Bronchial epithelial cell (primary cell): ENCODE data around the gene LRRC17. TPM values are rescaled to one million over a fixed set of nuclear protein-coding genes. Genes with fewer than 3 reads are reported as not detected.

ENCODE experiments used
- DNase-seq: peaks from one replicate; pipeline ENCODE4 v3.0.0-alpha.2; 2010; ENCODE audit warnings: low read depth
- FAIRE-seq: peaks from 2 replicates; lab custom pipeline; 2011; peaks lifted over from hg19 to GRCh38; lab: Jason Lieb, UNC
- H3K27me3 ChIP-seq: 2 replicates; pipeline ENCODE4 v1.5.1; 2011; ENCODE audit warnings: low read length; ENCODE audit not compliant: control insufficient read depth, insufficient read depth
- H3K36me3 ChIP-seq: 2 replicates; pipeline ENCODE4 v1.5.1; 2011; ENCODE audit warnings: low read length; ENCODE audit not compliant: control insufficient read depth, insufficient read depth
- H3K4me3 ChIP-seq: 2 replicates; pipeline ENCODE4 v1.5.1; 2011; ENCODE audit warnings: mild to moderate bottlenecking, low read depth, low read length, control low read depth
- total RNA-seq: library from RNA; depleted of rRNA; stranded (reverse); fragments of >200 nt; gene quantifications from 2 replicates; pipeline ENCODE4 v1.2.1, GENCODE V29; 2014
- TF ChIP-seq, protein P1 (sequence below): IDR thresholded peaks from 2 replicates; pipeline ENCODE4 v1.5.1; 2011; ENCODE audit warnings: mild to moderate bottlenecking, moderate library complexity, low read length, control low read depth, inconsistent platforms; ENCODE audit not compliant: insufficient read depth, severe bottlenecking

LRRC17 gene
- total RNA-seq, 1 donor from 2014 or later = 0.26 TPM

DNA sequence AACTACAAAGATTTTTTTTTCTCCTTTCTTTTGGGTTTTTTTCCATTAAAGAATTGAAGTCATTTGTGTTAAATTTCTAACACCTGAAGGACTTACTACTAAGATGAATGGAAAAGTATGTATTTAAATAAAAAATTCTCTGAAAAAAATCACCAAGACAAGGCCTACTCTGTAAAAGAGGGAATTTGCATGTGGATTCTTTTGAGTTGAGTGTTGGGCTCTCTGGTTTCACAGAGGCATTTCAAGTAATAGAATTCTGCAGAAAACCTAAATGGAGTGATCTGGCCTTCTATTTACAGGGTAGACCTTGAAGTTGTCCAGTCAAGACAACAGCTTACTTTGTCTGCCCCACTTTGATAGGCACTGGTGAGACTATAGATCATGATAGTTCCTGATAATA is 4.1 kb downstream of the LRRC17 start:
- Histone ChIP-seq H3K36me3 (no peaks in the 10 kb centered on the region), H3K4me3 (no peak overlapping the region), H3K27me3 (no peaks in the 10 kb centered on the region)
- DNase-seq (no peak), FAIRE-seq (no peak)
- TF ChIP-seq, protein P1, sequence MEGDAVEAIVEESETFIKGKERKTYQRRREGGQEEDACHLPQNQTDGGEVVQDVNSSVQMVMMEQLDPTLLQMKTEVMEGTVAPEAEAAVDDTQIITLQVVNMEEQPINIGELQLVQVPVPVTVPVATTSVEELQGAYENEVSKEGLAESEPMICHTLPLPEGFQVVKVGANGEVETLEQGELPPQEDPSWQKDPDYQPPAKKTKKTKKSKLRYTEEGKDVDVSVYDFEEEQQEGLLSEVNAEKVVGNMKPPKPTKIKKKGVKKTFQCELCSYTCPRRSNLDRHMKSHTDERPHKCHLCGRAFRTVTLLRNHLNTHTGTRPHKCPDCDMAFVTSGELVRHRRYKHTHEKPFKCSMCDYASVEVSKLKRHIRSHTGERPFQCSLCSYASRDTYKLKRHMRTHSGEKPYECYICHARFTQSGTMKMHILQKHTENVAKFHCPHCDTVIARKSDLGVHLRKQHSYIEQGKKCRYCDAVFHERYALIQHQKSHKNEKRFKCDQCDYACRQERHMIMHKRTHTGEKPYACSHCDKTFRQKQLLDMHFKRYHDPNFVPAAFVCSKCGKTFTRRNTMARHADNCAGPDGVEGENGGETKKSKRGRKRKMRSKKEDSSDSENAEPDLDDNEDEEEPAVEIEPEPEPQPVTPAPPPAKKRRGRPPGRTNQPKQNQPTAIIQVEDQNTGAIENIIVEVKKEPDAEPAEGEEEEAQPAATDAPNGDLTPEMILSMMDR = no peak

DNA sequence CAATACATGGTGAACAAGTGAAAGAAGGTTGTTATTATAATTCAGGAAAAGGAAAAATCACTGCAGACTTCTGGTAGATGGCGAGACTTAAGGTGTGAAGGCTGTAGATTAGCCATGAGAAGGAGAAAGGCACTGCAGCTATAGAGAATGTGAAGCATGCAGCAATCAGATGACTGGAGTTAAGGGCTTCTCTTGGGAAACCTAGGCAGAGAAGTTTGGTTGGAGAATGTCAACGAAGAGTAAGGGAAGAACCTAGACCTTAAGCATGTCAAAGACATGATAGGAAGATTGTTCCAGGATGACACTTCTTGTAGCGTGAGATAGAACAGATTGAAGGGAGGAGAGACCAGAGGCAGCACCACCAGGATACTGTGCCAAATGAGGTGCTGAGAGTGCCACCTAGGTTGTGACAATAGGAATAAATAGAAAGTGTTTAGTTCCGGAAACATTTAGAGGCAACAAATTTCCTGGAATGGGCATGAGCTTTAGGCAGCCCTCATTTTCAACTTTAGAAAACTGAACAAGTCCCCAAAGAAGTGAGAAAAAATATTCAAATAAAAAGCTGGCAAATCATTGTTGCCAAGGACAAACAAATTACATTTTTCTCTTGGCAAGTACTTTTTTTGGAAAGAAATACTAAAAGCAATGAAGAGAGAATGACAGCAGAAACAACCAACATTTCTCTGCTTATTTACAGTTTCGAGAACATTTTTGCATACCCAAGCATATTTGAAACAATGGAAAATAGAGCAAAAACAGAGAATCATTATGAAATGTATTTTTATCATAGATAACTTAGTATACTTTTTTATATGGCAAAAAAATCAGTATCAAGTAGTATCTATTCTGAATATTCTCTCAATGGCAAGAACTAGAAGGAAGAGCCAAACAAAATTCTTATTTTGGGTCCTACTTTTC is 4.9 kb downstream of the LRRC17 start:
- H3K36me3 ChIP-seq = no peaks in the 10 kb centered on the region
- DNase-seq (no peak), FAIRE-seq (no peak)
- H3K27me3 ChIP-seq = no peaks in the 10 kb centered on the region
- TF ChIP-seq, protein P1 = no peak
- H3K4me3 ChIP-seq = no peak overlapping the region

DNA sequence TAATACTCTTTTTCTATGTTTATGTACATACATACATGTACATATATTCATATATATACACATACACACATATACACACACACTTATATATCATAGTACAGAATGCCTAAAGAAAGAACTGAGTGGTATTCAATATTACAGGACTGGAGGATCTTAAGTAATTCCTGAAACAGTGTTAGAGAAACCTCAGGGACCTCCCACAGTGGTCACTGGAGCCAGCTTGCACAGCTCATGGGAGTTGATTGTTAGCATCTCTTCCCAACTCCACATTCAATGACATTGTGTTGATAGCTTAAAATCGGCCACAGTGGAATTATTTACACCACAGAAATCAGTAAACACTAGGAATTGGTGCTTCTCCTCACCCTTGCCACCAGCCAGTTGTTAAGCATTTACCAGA is 6.0 kb downstream of the LRRC17 start:
- Histone ChIP-seq H3K36me3 (no peaks in the 10 kb centered on the region), H3K4me3 (no peak overlapping the region), H3K27me3 (no peaks in the 10 kb centered on the region)
- no peak for DNase-seq
- no peak for FAIRE-seq
- TF ChIP-seq, protein P1 = no peak

DNA sequence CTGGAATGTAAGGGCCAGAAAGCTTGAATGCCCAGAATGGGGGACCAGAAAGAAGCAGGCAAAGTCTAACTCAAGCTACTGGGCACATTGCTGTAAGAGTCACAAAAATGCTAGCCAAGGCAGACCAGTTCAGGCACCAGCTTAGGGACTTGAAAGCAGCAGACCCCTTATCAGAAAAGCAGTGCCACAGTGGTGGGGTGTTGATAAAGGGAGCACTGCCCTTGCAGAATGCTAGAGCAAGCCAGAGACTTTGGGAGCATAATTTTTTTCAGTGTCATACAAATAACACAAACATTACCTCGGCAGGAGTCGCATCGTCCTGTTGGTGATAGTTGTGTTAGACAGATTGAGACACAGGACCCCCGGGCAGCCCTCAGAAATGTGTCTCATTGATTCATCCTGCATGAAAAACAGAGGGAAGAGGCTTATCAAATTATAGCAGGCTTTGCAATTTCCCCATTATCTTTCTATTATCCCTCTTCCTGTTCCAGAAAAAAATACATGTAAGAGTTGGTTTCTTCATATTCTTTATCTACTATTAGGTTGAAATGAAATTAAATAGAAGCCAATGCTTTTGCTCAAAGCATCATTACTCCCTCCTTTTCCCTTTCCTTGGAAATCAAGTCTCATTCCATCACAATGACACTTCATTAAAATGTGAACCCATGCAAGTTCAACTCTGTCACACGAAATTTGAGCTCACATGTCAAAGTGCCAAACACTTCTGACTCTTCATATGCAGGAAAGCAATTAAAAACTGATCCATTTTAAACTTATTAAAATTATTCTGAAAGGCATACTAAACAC is 13.4 kb downstream of the LRRC17 start:
- H3K4me3 ChIP-seq = no peak overlapping the region
- H3K36me3 ChIP-seq = no peaks in the 10 kb centered on the region
- no peak for FAIRE-seq

DNA sequence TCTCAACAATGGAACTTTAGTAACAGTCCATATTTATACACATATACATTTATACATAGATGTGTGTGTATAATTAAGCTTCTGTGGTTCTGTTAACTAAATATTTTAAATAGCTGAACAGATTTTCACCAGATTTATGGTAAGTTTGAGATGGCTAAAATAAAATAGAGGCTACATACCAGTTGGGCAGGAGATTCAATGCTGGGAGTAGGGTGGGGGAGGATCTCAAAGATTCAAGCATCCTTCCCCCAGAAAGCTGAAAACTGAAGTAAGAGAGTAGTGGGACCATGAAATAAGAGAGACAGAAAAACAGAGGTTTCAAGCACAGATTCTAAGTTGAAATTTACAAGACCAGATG is 14.0 kb downstream of the LRRC17 start:
- H3K4me3 ChIP-seq = no peak overlapping the region
- TF ChIP-seq, protein P1 = no peak
- DNase-seq = no peak
- no peaks in the 10 kb centered on the region for H3K36me3 ChIP-seq
- no peaks in the 10 kb centered on the region for H3K27me3 ChIP-seq
- no peak for FAIRE-seq

More for the DNA sequence above, 13.4 kb downstream of the LRRC17 start:
- H3K27me3 ChIP-seq = no peaks in the 10 kb centered on the region
- DNase-seq = no peak
- TF ChIP-seq, protein P1 = no peak
